Stimulated activated effector memory CD8-positive, alpha-beta T cell treated with anti-CD3 and anti-CD28 coated beads, Interleukin-12 subunit alpha, Interleukin-12 subunit beta, amount 100 ng/mL, for 72 hours (primary cell): ENCODE data around the gene RCOR1.

ENCODE experiments used
- ATAC-seq: fragments of 150-1000 bp; cut with Tn5 transposase; 2 replicates; pipeline ENCODE4 v1.10.0; 2021
- DNase-seq, 2 donors: peaks; one replicate each; pipeline ENCODE4 v3.0.0; 2021 to 2022; ENCODE audit warnings: low spot score in 2 of 2
- H3K27ac Mint-ChIP-seq: one replicate; pipeline ENCODE4 v1.8.0; 2022; ENCODE audit warnings: mild to moderate bottlenecking, mixed read lengths
- H3K36me3 Mint-ChIP-seq: one replicate; pipeline ENCODE4 v1.8.0; 2022; ENCODE audit warnings: mild to moderate bottlenecking, mixed read lengths
- H3K4me1 Mint-ChIP-seq: one replicate; pipeline ENCODE4 v1.8.0; 2022; ENCODE audit warnings: mixed read lengths
- H3K4me3 Mint-ChIP-seq: one replicate; pipeline ENCODE4 v1.8.0; 2022; ENCODE audit warnings: mild to moderate bottlenecking, mixed read lengths
- H3K9me3 Mint-ChIP-seq: one replicate; pipeline ENCODE4 v1.8.0; 2022; ENCODE audit warnings: mixed read lengths

Gene RCOR1

GRCh38 chr14:102688290-102688689, 95.8 kb downstream of the RCOR1 start:
- Mint-ChIP-seq H3K9me3 (no peaks in the 10 kb centered on the region), H3K36me3 (no peaks in the 10 kb centered on the region), H3K4me3 (no peak overlapping the region), H3K27ac (no peak overlapping the region), H3K4me1 (peaks cover 9% of the 10 kb centered on the region)
- ATAC-seq = no peak
- no peak for DNase-seq

- peaks cover 9% of the 10 kb centered on the region for H3K4me1 Mint-ChIP-seq
- no peak overlapping the region for H3K4me3 Mint-ChIP-seq
- H3K36me3 Mint-ChIP-seq = no peaks in the 10 kb centered on the region
- no peak for DNase-seq
- ATAC-seq = no peak
- no peaks in the 10 kb centered on the region for H3K9me3 Mint-ChIP-seq
- H3K27ac Mint-ChIP-seq = no peak overlapping the region
These were observed 98.2 kb downstream of the RCOR1 start for GRCh38 chr14:102690509-102691286.

GRCh38 chr14:102691763-102692162, 99.3 kb downstream of the RCOR1 start:
- no peaks in the 10 kb centered on the region for H3K36me3 Mint-ChIP-seq
- H3K4me3 Mint-ChIP-seq = no peak overlapping the region
- no peaks in the 10 kb centered on the region for H3K9me3 Mint-ChIP-seq
- H3K27ac Mint-ChIP-seq = no peak overlapping the region
- no peak for DNase-seq
- peaks cover 19% of the 10 kb centered on the region for H3K4me1 Mint-ChIP-seq
- no peak for ATAC-seq

- H3K4me1 Mint-ChIP-seq = peaks cover 25% of the 10 kb centered on the region
- ATAC-seq (no peak), DNase-seq (no peak)
- H3K9me3 Mint-ChIP-seq = no peaks in the 10 kb centered on the region
- H3K36me3 Mint-ChIP-seq = no peaks in the 10 kb centered on the region
- no peak overlapping the region for H3K27ac Mint-ChIP-seq
- no peak overlapping the region for H3K4me3 Mint-ChIP-seq
These were observed 99.9 kb downstream of the RCOR1 start for GRCh38 chr14:102692334-102692733.

- DNase-seq = no peak
These were observed 100.7 kb downstream of the RCOR1 start for GRCh38 chr14:102693006-102693755.

GRCh38 chr14:102694530-102695166, 102.2 kb downstream of the RCOR1 start:
- ATAC-seq (peak; percentile 68), DNase-seq (peak; percentile 46 to 76)
- Mint-ChIP-seq H3K4me1 (peaks cover 19% of the 10 kb centered on the region), H3K36me3 (no peaks in the 10 kb centered on the region), H3K27ac (no peak overlapping the region), H3K9me3 (no peaks in the 10 kb centered on the region), H3K4me3 (no peak overlapping the region)

More at GRCh38 chr14:102693006-102693755, 100.7 kb downstream of the RCOR1 start:
- Mint-ChIP-seq H3K27ac (no peak overlapping the region), H3K36me3 (no peaks in the 10 kb centered on the region), H3K4me3 (no peak overlapping the region), H3K4me1 (peaks cover 26% of the 10 kb centered on the region), H3K9me3 (no peaks in the 10 kb centered on the region)
- ATAC-seq = no peak

- Mint-ChIP-seq H3K27ac (no peak overlapping the region), H3K4me3 (no peak overlapping the region), H3K36me3 (no peaks in the 10 kb centered on the region), H3K9me3 (no peaks in the 10 kb centered on the region), H3K4me1 (peaks cover 19% of the 10 kb centered on the region)
- no peak for DNase-seq
- no peak for ATAC-seq
These were observed 102.7 kb downstream of the RCOR1 start for GRCh38 chr14:102695167-102695555.

- no peak overlapping the region for H3K27ac Mint-ChIP-seq
- H3K9me3 Mint-ChIP-seq = no peaks in the 10 kb centered on the region
- H3K36me3 Mint-ChIP-seq = no peaks in the 10 kb centered on the region
- DNase-seq = no peak
- H3K4me1 Mint-ChIP-seq = peaks cover 19% of the 10 kb centered on the region
- H3K4me3 Mint-ChIP-seq = no peak overlapping the region
- ATAC-seq = no peak
These were observed 103.9 kb downstream of the RCOR1 start for GRCh38 chr14:102696332-102696731.

- H3K9me3 Mint-ChIP-seq = no peaks in the 10 kb centered on the region
- peaks cover 19% of the 10 kb centered on the region for H3K4me1 Mint-ChIP-seq
- DNase-seq = no peak
- H3K27ac Mint-ChIP-seq = no peak overlapping the region
- no peaks in the 10 kb centered on the region for H3K36me3 Mint-ChIP-seq
- no peak overlapping the region for H3K4me3 Mint-ChIP-seq
- ATAC-seq = no peak
These were observed 104.5 kb downstream of the RCOR1 start for GRCh38 chr14:102696856-102697495.

- no peaks in the 10 kb centered on the region for H3K36me3 Mint-ChIP-seq
- no peak overlapping the region for H3K27ac Mint-ChIP-seq
- H3K4me3 Mint-ChIP-seq = no peak overlapping the region
- peaks cover 19% of the 10 kb centered on the region for H3K4me1 Mint-ChIP-seq
- no peaks in the 10 kb centered on the region for H3K9me3 Mint-ChIP-seq
- ATAC-seq = no peak
- DNase-seq = no peak
These were observed 105.1 kb downstream of the RCOR1 start for GRCh38 chr14:102697501-102697900.

- no peak for DNase-seq
- no peaks in the 10 kb centered on the region for H3K9me3 Mint-ChIP-seq
- H3K4me1 Mint-ChIP-seq = peaks cover 19% of the 10 kb centered on the region
- H3K36me3 Mint-ChIP-seq = peaks cover 7% of the 10 kb centered on the region
- no peak for ATAC-seq
- H3K27ac Mint-ChIP-seq = no peak overlapping the region
- H3K4me3 Mint-ChIP-seq = no peak overlapping the region
These were observed 107.1 kb downstream of the RCOR1 start for GRCh38 chr14:102699416-102700110.

- no peak for ATAC-seq
- H3K27ac Mint-ChIP-seq = no peak overlapping the region
- H3K4me1 Mint-ChIP-seq = no peaks in the 10 kb centered on the region
- no peaks in the 10 kb centered on the region for H3K9me3 Mint-ChIP-seq
- peaks cover 40% of the 10 kb centered on the region for H3K36me3 Mint-ChIP-seq
- DNase-seq = no peak
- H3K4me3 Mint-ChIP-seq = no peak overlapping the region
These were observed 116.0 kb downstream of the RCOR1 start for GRCh38 chr14:102708494-102708893.

- H3K4me1 Mint-ChIP-seq = no peaks in the 10 kb centered on the region
- no peak for ATAC-seq
These were observed 118.8 kb downstream of the RCOR1 start for GRCh38 chr14:102711207-102711606.

GRCh38 chr14:102711946-102712345, 119.5 kb downstream of the RCOR1 start:
- peaks cover under 1% of the 10 kb centered on the region for H3K4me1 Mint-ChIP-seq
- DNase-seq (no peak), ATAC-seq (no peak)
- H3K36me3 Mint-ChIP-seq = peaks cover 62% of the 10 kb centered on the region
- no peak overlapping the region for H3K4me3 Mint-ChIP-seq
- no peak overlapping the region for H3K27ac Mint-ChIP-seq
- H3K9me3 Mint-ChIP-seq = no peaks in the 10 kb centered on the region

More at GRCh38 chr14:102711207-102711606, 118.8 kb downstream of the RCOR1 start:
- no peak overlapping the region for H3K27ac Mint-ChIP-seq
- DNase-seq = no peak
- H3K36me3 Mint-ChIP-seq = peaks cover 56% of the 10 kb centered on the region
- H3K4me3 Mint-ChIP-seq = no peak overlapping the region
- H3K9me3 Mint-ChIP-seq = no peaks in the 10 kb centered on the region

GRCh38 chr14:102717276-102717675, 124.8 kb downstream of the RCOR1 start:
- H3K4me3 Mint-ChIP-seq = no peak overlapping the region
- H3K4me1 Mint-ChIP-seq = peaks cover 7% of the 10 kb centered on the region
- ATAC-seq (no peak), DNase-seq (no peak)
- H3K36me3 Mint-ChIP-seq = peaks cover 62% of the 10 kb centered on the region
- H3K27ac Mint-ChIP-seq = peak overlapping the region; percentile 48
- no peaks in the 10 kb centered on the region for H3K9me3 Mint-ChIP-seq
